ENCODE results near the gene GTF3C1.
"Not testable (repeated sequence)": the region's sequence is repeated elsewhere in the genome, so short reads cannot be mapped to it uniquely, and the experiment has no call there.

GTF3C1 gene

GRCh38 chr16:27462200-27462845 lies 87.4 kb downstream of the GTF3C1 start:
- no peak for DNase-seq

- no peak for DNase-seq
Observed at GRCh38 chr16:27461483-27462171, 88.1 kb downstream of the GTF3C1 start.

GRCh38 chr16:27460663-27461482 lies 88.8 kb downstream of the GTF3C1 start:
- DNase-seq = no peak

DNA sequence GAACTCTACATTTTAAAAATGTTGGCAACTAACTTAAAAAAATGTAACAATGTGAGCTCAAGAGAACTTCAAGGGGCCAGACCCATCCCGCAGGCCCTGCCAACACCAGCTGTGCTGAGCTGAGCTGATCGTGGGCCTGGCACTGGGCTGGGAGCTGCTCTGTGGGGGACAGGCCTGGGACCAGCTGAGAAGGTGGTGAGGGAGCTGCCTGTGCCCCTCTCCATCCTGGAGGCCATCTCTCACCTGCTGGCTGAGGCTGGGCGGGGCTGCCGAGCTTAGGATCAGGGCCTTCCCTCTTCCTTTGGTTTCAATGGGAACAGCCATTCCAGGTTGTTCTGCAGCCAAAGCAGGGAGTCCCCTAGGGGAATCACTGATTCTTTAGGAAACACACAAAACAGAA lies 89.5 kb downstream of the GTF3C1 start:
- no peak for DNase-seq

DNA sequence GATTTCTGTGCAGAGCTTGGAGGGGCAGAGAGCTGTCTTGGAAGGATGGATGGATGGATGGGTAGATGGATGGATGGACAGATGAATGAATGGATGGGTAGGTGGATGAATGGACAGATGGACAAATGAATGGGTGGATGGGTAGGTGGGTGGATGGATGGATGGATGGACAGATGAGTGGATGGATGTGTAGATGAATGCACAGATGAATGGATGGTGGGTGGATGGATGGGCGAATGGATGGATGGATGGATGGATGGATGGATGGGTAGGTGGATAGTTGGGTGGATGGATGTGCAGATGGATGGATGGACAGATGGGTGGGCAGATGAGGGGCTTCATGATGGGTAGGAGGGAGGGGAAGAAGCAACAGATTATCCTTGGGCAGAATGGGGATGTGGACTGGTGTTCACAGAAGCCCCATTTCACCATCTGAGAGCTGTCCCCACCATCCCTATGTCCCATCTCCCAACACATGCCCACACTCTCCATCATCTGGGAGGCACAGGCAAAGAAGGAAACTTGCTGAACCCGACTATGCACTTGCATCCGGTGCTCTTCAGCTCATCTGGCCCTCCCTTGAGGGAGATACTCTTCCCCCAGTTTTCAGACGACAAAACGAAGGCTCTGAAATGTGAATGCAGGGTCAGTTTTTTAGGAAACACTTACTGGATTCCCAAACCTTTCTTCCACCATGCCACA lies 90.6 kb downstream of the GTF3C1 start:
- DNase-seq = no peak

GRCh38 chr16:27458258-27458657 lies 91.5 kb downstream of the GTF3C1 start:
- DNase-seq = no peak

DNA sequence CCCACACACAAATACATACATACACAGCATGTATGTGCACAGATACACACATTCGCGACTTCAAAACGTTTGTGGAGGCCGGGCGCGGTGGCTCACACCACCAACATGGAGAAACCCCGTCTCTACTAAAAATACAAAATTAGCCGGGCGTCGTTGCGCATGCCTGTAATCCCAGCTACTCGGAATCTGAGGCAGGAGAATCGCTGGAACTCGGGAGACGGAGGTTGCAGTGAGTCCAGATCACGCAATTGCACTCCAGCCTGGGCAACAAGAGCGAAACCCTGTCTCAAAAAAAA lies 92.2 kb downstream of the GTF3C1 start:
- not testable (repeated sequence) for DNase-seq

DNA sequence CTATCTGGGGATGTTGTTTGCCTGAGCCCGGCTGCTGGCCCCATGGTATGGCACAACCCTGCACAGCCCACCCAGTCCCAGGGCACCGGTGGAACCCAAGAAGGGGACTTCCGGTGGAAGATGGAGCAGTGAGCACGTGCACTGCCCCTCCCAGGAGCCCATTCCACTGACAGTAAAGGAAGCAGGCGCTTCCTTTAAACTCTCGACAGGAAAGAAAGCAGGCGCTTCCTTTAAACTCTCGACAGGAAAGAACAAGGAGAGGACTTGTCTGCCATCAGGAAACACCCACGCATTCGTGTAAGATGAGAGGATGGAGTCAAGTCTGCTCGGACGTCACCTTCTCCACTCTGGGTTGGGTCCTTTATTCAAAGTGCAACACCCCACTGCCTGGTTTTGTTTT lies 94.0 kb downstream of the GTF3C1 start:
- DNase-seq = no peak

DNA sequence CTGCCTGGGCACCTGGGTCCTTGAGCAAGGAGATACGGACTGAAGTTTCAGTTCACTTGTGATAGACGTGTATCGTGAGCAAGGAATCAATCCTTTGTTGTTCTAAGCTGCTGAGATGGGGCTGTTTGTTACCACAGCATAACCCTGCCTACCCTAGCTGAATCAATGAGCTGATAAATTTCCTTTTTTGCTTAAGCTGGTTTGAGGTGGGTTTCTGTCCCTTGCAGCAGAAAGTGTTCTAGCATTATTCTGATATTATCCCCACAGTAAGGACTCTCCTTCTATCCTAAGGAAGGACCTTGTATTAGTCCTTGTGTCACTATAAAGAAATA lies 96.3 kb downstream of the GTF3C1 start:
- no peak for DNase-seq

DNA sequence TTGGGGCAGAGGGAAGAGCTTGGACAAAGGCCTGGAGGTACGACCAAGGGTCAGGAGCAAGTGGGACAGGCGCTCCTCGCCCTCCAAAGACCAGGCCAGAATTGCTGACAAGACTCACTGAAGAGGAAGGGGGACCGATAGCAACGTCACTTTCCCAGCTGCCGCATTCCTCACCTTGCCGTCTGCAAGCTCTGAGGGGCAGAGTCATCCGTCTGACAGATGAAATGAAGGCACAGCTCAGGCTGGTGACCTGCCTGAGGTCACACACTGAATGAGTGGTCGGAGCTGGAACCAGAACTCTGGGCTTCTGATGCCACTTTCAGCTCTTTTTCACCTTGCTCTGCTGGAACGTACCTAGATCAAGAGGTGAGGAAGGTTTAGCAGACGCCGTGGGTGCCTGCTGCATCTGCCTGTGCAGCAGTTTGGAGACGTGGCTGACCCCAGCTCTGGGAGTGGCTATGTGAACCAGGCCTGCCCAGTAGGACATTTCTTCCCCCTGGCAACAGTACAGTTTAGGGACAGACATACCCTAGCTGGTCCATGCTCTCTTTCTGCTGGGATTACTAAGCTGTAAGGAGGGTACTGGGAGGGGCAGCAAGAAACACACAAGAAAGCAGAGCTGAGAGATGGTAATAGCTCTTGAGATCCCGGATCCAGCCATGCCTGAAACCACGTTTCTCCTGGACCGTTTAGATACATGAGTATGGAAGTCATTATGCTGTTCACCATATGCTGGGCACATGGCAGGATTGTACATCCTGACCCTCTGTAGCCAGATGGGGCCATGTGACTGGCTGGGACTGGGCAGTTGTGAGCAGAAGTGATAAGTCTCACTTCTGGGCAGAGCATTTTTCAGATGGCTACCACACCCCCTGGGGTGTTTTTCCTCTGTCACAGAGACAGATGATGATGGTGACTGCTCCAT lies 96.9 kb downstream of the GTF3C1 start:
- DNase-seq = no peak

- DNase-seq = no peak
Observed at GRCh38 chr16:27450196-27450549, 99.5 kb downstream of the GTF3C1 start.

- DNase-seq = no peak
Observed at GRCh38 chr16:27449434-27450195, 100.1 kb downstream of the GTF3C1 start.

DNA sequence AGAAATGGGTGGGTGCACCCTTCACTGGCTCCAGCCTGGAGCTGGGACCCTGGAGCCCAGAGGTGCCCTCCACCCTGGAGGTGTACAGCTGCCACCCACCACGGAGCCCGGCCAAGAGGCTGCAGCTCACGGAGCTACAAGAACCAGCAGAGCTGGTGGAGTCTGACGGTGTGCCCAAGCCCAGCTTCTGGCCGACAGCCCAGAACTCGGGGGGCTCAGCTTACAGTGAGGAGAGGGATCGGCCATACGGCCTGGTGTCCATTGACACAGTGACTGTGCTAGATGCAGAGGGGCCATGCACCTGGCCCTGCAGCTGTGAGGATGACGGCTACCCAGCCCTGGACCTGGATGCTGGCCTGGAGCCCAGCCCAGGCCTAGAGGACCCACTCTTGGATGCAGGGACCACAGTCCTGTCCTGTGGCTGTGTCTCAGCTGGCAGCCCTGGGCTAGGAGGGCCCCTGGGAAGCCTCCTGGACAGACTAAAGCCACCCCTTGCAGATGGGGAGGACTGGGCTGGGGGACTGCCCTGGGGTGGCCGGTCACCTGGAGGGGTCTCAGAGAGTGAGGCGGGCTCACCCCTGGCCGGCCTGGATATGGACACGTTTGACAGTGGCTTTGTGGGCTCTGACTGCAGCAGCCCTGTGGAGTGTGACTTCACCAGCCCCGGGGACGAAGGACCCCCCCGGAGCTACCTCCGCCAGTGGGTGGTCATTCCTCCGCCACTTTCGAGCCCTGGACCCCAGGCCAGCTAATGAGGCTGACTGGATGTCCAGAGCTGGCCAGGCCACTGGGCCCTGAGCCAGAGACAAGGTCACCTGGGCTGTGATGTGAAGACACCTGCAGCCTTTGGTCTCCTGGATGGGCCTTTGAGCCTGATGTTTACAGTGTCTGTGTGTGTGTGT lies 100.9 kb downstream of the GTF3C1 start:
- no peak for DNase-seq

DNA sequence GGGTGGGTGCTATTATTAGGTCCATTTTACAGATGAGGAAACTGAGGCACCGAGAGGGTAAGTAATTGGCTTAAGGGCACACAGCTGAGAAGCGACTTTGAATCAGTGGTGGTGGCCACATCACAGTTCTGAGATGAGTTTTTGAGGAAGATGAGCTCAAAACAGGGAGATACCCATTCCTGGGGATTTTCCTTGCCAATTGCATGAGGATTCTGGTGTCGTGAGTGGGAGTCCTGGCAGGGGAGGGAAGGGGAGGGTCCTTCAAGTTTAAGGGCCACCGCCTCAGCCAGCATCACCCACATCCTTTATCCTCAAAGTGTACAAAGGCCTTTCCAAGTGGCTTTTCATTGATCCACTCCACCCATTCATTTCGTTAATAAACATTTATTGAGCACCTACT lies 102.4 kb downstream of the GTF3C1 start:
- DNase-seq = no peak

DNA sequence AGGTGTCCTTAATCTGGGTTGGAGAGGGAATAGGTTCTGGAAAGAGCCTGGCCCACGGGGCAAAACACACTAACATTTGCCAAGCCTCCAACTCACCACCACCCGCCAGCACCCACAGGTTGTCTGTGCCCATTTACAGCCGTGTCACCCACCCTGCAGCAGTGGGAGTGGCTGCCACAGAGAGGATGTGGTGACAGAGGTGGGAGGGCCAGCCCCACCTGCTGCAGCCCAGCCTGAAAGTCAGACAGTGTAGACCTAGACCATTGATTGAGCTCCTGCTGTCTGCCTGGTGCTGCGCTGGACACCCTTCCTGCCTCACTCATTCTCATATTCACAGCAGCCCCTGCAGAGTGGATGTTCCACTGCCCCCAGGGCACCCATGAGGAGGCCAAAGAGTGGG lies 103.0 kb downstream of the GTF3C1 start:
- no peak for DNase-seq

DNA sequence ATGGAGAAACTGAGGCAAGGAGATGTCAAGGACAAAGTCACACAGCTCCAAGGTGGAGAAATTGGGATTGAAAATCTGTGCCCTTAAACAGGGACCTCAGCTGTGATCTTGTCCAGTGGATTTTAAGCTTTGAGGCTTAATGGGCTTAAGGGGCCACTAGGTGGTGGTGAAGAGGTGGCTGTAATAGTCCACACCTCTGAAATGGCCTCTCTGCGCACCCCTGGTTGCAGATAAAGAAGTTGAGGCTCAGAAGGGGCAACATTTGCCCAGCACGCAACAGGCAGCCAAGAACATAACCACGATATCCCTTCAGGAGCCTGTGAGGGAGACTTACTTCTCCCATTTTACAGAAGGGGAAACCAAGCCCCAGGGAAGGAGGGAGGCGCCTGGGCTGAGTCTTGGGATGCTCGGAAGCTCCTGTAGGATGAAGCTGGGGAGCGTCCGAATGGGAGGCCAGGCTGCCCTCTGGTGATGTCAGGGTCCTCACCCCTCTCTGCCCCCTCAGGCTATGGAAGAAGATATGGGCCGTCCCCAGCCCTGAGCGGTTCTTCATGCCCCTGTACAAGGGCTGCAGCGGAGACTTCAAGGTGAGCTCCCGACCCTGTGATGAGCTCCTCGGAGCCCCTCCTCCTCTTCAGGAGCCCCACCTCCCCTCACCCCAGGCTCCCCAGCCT lies 104.1 kb downstream of the GTF3C1 start:
- no peak for DNase-seq

DNA sequence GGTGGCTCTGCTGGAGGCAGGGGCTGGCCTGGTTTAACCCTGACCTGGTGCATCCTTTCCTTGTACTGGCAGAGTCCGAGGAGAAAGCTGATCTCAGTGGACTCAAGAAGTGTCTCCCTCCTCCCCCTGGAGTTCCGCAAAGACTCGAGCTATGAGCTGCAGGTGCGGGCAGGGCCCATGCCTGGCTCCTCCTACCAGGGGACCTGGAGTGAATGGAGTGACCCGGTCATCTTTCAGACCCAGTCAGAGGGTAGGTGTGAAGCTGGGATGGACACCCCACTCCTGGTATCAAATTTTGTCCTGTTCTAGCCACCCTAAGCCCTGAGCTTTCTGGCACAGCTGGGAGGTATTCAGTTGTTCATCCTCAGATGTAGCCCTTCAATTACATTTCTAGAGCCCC lies 105.2 kb downstream of the GTF3C1 start:
- no peak for DNase-seq

DNA sequence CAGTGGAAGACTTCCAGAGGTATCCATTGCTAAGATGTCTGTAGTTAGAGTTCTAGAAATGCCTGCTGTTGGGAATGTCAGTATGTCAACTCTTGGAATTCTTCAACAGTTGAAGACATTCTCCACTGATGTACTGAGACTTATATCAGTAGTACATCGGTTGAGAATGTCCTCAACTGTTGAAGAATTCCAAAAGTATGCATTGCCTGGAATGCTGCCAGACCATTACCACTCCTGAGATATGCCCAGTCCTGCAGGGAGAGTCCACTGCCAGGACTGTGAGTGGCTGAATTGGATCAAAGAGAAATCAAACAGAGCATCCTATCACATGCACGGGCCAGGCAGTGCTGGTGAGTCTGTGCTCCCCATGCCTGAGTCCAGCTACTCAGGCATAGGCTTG lies 105.7 kb downstream of the GTF3C1 start:
- no peak for DNase-seq

GRCh38 chr16:27441998-27442397 lies 107.7 kb downstream of the GTF3C1 start:
- DNase-seq = no peak

GRCh38 chr16:27441276-27441675 lies 108.4 kb downstream of the GTF3C1 start:
- no peak for DNase-seq

Measured in GOT3 (cell line).